ENCODE data around the gene UBAC2. TPM values are rescaled to one million over a fixed set of nuclear protein-coding genes. Genes with fewer than 3 reads are reported as not detected.

Gene UBAC2
- total and polyA plus RNA-seq, 10 donors, result 49.3 to 82.1 (median 66.2) TPM

DNA sequence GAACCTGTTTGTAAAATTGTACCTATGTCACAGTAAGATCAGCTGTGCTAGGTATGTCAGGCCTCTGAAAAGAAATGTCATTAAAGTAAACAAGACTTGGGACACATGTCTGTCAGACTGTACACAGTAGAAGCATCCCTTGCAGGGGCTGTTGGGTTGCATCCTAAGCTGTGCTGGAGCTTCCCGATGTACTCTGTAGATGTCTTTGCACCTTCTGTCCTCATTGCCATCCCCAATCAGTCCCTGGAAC lies 155.3 kb downstream of the UBAC2 start:
- TF ChIP-seq, protein P1, sequence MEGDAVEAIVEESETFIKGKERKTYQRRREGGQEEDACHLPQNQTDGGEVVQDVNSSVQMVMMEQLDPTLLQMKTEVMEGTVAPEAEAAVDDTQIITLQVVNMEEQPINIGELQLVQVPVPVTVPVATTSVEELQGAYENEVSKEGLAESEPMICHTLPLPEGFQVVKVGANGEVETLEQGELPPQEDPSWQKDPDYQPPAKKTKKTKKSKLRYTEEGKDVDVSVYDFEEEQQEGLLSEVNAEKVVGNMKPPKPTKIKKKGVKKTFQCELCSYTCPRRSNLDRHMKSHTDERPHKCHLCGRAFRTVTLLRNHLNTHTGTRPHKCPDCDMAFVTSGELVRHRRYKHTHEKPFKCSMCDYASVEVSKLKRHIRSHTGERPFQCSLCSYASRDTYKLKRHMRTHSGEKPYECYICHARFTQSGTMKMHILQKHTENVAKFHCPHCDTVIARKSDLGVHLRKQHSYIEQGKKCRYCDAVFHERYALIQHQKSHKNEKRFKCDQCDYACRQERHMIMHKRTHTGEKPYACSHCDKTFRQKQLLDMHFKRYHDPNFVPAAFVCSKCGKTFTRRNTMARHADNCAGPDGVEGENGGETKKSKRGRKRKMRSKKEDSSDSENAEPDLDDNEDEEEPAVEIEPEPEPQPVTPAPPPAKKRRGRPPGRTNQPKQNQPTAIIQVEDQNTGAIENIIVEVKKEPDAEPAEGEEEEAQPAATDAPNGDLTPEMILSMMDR (IDR thresholded peaks at IDR 0.05 in 8 of 11, conservative IDR thresholded peaks at IDR 0.05 in 3 of 11), result no peak
- TF ChIP-seq POLR2A (IDR thresholded peaks at IDR 0.05), result no peak
- TF ChIP-seq POLR2AphosphoS5 (IDR thresholded peaks at IDR 0.05), result no peak
- Histone ChIP-seq H3K27ac (peak overlapping the region; percentile 86 to 92 (median 88)), H3K9me3 (no peaks in the 10 kb centered on the region), H3K27me3 (replicated peaks in 1 of 7) (no peaks in the 10 kb centered on the region), H3K4me3 (peak overlapping the region in 4 of 8 donors; percentile 4 to 41 (median 9)), H3K36me3 (peaks cover 0 to 72% (median 2%) of the 10 kb centered on the region in 6 donors), H3K4me1 (peaks cover 57 to 100% (median 97%) of the 10 kb centered on the region in 6 donors)
- intact Hi-C loops (cut with DNase I; ENCODE audit: low total_unique reads), result no loop called here
- no peak for DNase-seq
- WGBS, 5 donors, result 5 to 19% (median 14%) methylated on average over 1 of the region's 1 CpG; no CpG with 5 or more reads in 1 of the 5 donors

DNA sequence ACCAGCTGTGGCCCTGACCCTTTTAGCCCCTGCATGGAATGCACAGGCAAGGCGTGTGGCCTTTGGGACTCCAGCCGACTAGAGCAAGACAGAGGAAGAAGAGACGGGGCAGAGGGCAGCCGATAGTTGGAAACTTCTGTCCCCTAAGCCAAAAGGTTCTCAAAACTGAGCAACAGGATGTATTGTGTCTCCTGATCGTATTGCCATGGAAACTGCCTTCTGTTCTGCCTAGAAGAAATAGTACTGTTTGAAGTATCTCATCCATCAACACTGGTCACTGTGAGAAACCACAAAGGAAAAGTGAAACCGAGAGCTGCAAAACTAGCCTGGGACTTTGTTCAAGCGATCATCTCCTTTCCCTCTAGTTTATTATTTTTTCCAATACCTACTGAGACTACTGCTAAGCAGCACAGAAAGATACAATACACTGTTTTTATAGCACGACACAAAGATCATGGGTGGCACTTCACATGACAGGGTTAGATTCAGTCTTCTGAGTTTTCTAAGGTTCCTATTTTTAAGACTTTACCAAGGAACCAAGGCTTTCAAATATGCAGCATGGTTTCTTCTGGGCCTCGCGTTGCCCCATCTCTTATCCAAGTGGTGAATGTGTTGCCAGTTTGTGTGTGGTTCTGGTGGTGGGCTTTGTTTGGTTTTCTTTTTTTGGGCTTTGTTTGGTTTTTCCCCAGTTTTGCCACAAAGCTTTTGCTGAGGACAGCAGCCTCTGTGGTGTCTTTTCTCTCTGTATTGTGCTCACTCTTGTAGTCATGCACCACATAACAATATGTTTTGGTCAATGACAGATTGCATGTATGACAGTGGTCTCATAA lies 155.8 kb downstream of the UBAC2 start:
- Histone ChIP-seq H3K36me3 (peaks cover 0 to 67% (median 2%) of the 10 kb centered on the region in 6 donors), H3K9me3 (no peaks in the 10 kb centered on the region), H3K4me1 (peaks cover 57 to 100% (median 96%) of the 10 kb centered on the region in 6 donors), H3K27ac (peak overlapping the region; percentile 86 to 92 (median 88)), H3K27me3 (replicated peaks in 1 of 7) (no peaks in the 10 kb centered on the region), H3K4me3 (peak overlapping the region in 4 of 8 donors; percentile 4 to 41 (median 9))
- WGBS, 5 donors, result 15 to 16% (median 15%) methylated on average over 10 of the region's 10 CpGs
- TF ChIP-seq, protein P1 (IDR thresholded peaks at IDR 0.05 in 8 of 11, conservative IDR thresholded peaks at IDR 0.05 in 3 of 11), result no peak
- TF ChIP-seq POLR2AphosphoS5 (IDR thresholded peaks at IDR 0.05), result peak in 2 of 3 donors; percentile 75 to 82
- DNase-seq, result peak; percentile 86
- intact Hi-C loops (cut with DNase I; ENCODE audit: low total_unique reads), result no loop called here

DNA sequence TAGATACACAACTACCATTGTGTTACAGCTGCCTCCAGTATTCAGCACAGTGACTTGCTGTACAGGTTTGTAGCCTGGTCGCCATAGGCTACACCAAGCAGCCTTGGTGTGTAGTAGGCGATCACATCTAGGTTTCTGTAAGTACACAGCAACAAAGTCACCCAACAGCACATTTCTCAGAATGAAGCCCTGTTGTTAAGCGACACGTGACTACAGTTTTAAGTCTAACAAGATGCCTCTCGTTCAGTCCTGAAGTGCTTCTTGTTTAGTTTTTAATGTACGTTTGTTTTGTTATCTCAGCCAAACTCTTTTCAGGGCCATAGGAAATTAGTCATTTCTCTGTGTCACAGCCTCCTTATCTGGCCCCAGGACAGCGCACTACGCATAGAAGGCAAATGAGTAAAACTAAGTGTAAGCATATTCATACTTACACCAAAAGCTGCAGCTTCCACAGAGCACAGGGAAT lies 156.5 kb downstream of the UBAC2 start:
- TF ChIP-seq, protein P1 (IDR thresholded peaks at IDR 0.05 in 8 of 11, conservative IDR thresholded peaks at IDR 0.05 in 3 of 11), result no peak
- peak in 1 of 3 donors; percentile 61 for TF ChIP-seq POLR2AphosphoS5 (IDR thresholded peaks at IDR 0.05)
- no peak for DNase-seq
- Histone ChIP-seq H3K4me3 (peak overlapping the region in 1 of 8 donors; percentile 41), H3K27me3 (replicated peaks in 1 of 7) (no peaks in the 10 kb centered on the region), H3K27ac (peak overlapping the region; percentile 86 to 92 (median 88)), H3K9me3 (no peaks in the 10 kb centered on the region), H3K36me3 (peaks cover 0 to 60% (median 2%) of the 10 kb centered on the region in 6 donors), H3K4me1 (peaks cover 59 to 99% (median 95%) of the 10 kb centered on the region in 6 donors)
- 44 to 58% (median 49%) methylated on average over 8 of the region's 8 CpGs for whole genome bisulfite sequencing, 5 donors
- intact Hi-C loops (cut with DNase I; ENCODE audit: low total_unique reads), result no loop called here

DNA sequence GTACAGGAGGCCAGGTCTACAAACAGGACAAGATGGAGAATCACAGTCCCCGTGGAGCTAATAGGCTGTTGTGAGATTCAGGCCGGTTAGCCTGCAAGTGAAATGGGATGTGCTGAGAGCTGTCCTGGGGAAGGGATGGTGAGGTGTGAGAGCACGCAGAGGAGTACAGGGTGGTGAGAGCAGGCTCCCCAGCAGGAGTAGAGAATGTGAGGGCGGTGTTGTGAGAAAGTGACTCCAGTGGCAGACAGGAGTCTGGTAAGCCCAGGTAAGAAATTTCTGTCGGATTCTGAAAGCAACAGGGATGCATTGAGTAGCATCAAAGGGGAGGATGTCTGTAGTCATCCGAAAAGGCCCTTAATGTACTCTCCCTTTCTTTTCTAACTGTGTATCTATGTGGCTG lies 157.3 kb downstream of the UBAC2 start:
- intact Hi-C loops (cut with DNase I; ENCODE audit: low total_unique reads), result no loop called here
- Histone ChIP-seq H3K4me3 (no peak overlapping the region), H3K36me3 (peaks cover 0 to 52% (median 2%) of the 10 kb centered on the region in 6 donors), H3K9me3 (no peaks in the 10 kb centered on the region), H3K27ac (peak overlapping the region; percentile 86 to 92 (median 88)), H3K4me1 (peaks cover 59 to 99% (median 90%) of the 10 kb centered on the region in 6 donors), H3K27me3 (replicated peaks in 1 of 7) (no peaks in the 10 kb centered on the region)
- WGBS, 5 donors, result 86 to 90% (median 90%) methylated on average over 6 of the region's 6 CpGs
- TF ChIP-seq, protein P1 (IDR thresholded peaks at IDR 0.05 in 8 of 11, conservative IDR thresholded peaks at IDR 0.05 in 3 of 11), result no peak
- TF ChIP-seq POLR2A (IDR thresholded peaks at IDR 0.05) (no peak), POLR2AphosphoS5 (IDR thresholded peaks at IDR 0.05) (no peak)
- no peak for DNase-seq

Data from spleen (tissue), 11 donors.